Loucy (cell line): Measurements from ENCODE around the gene UMODL1.

Source experiments
- H2AFZ ChIP-seq: fragments of 200-600 bp; sonication (generic); 2 replicates; pipeline ENCODE4 v1.6.0; 2016; ENCODE audit warnings: antibody characterized with exemption, mild to moderate bottlenecking, low read length, moderate library complexity
- H3F3A ChIP-seq: fragments of 200-600 bp; 2 replicates; pipeline ENCODE4 v1.6.0; 2016; ENCODE audit warnings: antibody characterized with exemption, low read depth, mild to moderate bottlenecking
- H3K27me3 ChIP-seq: fragments of 200-600 bp; sonication (generic); 2 replicates; pipeline ENCODE4 v1.6.1; 2014; ENCODE audit warnings: low read length, mild to moderate bottlenecking; ENCODE audit not compliant: insufficient read depth, poor library complexity, severe bottlenecking
- H3K36me3 ChIP-seq: fragments of 200-600 bp; sonication (generic); 2 replicates; pipeline ENCODE4 v1.6.1; 2016; ENCODE audit warnings: low read length; ENCODE audit not compliant: insufficient read depth
- H3K4me1 ChIP-seq: fragments of 200-600 bp; sonication (generic); 2 replicates; pipeline ENCODE4 v1.5.1; 2014; ENCODE audit warnings: low read length, mild to moderate bottlenecking; ENCODE audit not compliant: insufficient read depth, poor library complexity, severe bottlenecking
- H3K4me2 ChIP-seq: fragments of 200-600 bp; sonication (generic); 2 replicates; pipeline ENCODE4 v1.6.0; 2014; ENCODE audit warnings: antibody characterized with exemption, low read length, low read depth, mild to moderate bottlenecking; ENCODE audit not compliant: poor library complexity, severe bottlenecking
- H3K4me3 ChIP-seq: fragments of 200-600 bp; sonication (generic); 2 replicates; pipeline ENCODE4 v1.5.1; 2014; ENCODE audit warnings: low read length, mild to moderate bottlenecking, mixed read lengths; ENCODE audit not compliant: poor library complexity, severe bottlenecking
- H3K79me2 ChIP-seq: fragments of 200-600 bp; sonication (generic); 2 replicates; pipeline ENCODE4 v1.6.1; 2014; ENCODE audit warnings: low read length; ENCODE audit not compliant: insufficient read depth
- H3K9ac ChIP-seq: fragments of 200-600 bp; sonication (generic); 2 replicates; pipeline ENCODE4 v1.6.0; 2014; ENCODE audit warnings: mild to moderate bottlenecking, low read depth, low read length, moderate library complexity; ENCODE audit not compliant: poor library complexity, severe bottlenecking
- H3K9me2 ChIP-seq: fragments of 200-600 bp; sonication (generic); replicated peaks from 2 replicates; pipeline ENCODE4 v1.6.1; 2016; ENCODE audit warnings: low read depth, low read length, mixed read lengths
- H3K9me3 ChIP-seq: fragments of 200-600 bp; sonication (generic); 2 replicates; pipeline ENCODE4 v1.6.1; 2014; ENCODE audit warnings: mild to moderate bottlenecking, antibody characterized with exemption, low read length, low read depth; ENCODE audit not compliant: insufficient read depth
- H4K20me1 ChIP-seq: fragments of 200-600 bp; sonication (generic); 2 replicates; pipeline ENCODE4 v1.6.0; 2014; ENCODE audit warnings: antibody characterized with exemption, low read length, mild to moderate bottlenecking; ENCODE audit not compliant: insufficient read depth, poor library complexity, severe bottlenecking
- EZH2phosphoT487 ChIP-seq: fragments of 200-600 bp; IDR thresholded peaks from 2 replicates; pipeline ENCODE4 v1.6.1; 2018; ENCODE audit warnings: antibody characterized with exemption, mild to moderate bottlenecking, moderate library complexity, borderline replicate concordance
- TF ChIP-seq, protein P1 (sequence below): fragments of 200-600 bp; sonication (generic); conservative IDR thresholded peaks from 2 replicates; pipeline ENCODE4 v1.5.1; 2014; ENCODE audit warnings: mild to moderate bottlenecking, antibody characterized with exemption, low read length

Gene UMODL1

DNA sequence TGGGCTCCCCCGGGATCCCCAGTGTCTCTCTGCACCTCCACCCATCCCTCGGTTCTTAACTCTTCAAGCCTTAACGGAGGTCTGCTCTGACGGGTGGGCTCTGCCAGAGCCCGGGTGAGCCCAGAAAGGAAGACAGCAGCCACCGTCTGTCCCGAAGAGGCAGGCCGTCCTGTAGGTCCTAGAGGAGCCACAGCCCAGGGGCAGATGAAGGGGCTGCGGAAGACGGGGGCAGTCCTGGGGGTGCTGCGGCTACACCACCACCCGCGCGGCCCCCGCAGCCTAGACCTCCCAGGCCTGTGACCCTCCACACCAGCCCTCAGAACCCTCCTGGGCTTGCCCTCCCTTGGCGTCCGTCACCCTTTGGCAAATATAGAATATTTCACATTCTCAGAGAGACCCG, 71.0 kb downstream of the UMODL1 start:
- no peaks in the 10 kb centered on the region for H3F3A ChIP-seq
- TF ChIP-seq, protein P1, sequence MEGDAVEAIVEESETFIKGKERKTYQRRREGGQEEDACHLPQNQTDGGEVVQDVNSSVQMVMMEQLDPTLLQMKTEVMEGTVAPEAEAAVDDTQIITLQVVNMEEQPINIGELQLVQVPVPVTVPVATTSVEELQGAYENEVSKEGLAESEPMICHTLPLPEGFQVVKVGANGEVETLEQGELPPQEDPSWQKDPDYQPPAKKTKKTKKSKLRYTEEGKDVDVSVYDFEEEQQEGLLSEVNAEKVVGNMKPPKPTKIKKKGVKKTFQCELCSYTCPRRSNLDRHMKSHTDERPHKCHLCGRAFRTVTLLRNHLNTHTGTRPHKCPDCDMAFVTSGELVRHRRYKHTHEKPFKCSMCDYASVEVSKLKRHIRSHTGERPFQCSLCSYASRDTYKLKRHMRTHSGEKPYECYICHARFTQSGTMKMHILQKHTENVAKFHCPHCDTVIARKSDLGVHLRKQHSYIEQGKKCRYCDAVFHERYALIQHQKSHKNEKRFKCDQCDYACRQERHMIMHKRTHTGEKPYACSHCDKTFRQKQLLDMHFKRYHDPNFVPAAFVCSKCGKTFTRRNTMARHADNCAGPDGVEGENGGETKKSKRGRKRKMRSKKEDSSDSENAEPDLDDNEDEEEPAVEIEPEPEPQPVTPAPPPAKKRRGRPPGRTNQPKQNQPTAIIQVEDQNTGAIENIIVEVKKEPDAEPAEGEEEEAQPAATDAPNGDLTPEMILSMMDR, result no peak
- TF ChIP-seq EZH2phosphoT487, result no peak
- no peak overlapping the region for H3K4me3 ChIP-seq
- no peak overlapping the region for H3K4me2 ChIP-seq
- H2AFZ ChIP-seq, result no peak overlapping the region
- H3K9me2 ChIP-seq, result no peaks in the 10 kb centered on the region
- peaks cover 17% of the 10 kb centered on the region for H3K4me1 ChIP-seq
- H3K36me3 ChIP-seq, result no peaks in the 10 kb centered on the region
- H4K20me1 ChIP-seq, result no peaks in the 10 kb centered on the region
- H3K9me3 ChIP-seq, result no peaks in the 10 kb centered on the region
- no peak overlapping the region for H3K9ac ChIP-seq
- H3K79me2 ChIP-seq, result no peaks in the 10 kb centered on the region
- H3K27me3 ChIP-seq, result no peaks in the 10 kb centered on the region

GRCh38 chr21:42142627-42143026, 71.5 kb downstream of the UMODL1 start:
- no peaks in the 10 kb centered on the region for H3K36me3 ChIP-seq
- TF ChIP-seq EZH2phosphoT487, result no peak

DNA sequence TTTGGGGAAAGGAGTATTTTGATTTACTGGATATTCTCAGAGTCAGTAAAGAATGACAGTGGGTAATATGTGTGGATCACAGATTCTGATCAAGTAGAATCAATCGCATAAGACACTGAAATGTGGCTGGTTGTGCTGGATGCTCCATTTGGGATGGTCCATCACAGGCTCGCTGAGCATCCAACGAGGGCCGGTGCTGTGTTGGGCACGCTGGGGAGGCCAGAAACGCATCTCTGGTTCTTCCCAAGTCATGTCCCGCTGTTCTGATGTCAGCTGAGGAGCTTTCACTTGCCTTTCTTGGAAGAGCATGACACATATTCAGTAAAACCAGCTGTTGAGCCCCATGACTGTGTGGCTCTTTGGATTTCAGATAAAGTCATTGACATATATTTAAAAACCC, 72.0 kb downstream of the UMODL1 start:
- Histone ChIP-seq H3K4me2 (no peak overlapping the region), H3K9me3 (no peaks in the 10 kb centered on the region), H3K36me3 (no peaks in the 10 kb centered on the region), H4K20me1 (no peaks in the 10 kb centered on the region), H2AFZ (no peak overlapping the region), H3K9me2 (no peaks in the 10 kb centered on the region), H3K9ac (no peak overlapping the region), H3K27me3 (no peaks in the 10 kb centered on the region), H3K79me2 (no peaks in the 10 kb centered on the region), H3K4me1 (peaks cover 17% of the 10 kb centered on the region), H3K4me3 (no peak overlapping the region), H3F3A (no peaks in the 10 kb centered on the region)
- TF ChIP-seq, protein P1, result no peak
- no peak for TF ChIP-seq EZH2phosphoT487

More at GRCh38 chr21:42142627-42143026, 71.5 kb downstream of the UMODL1 start:
- Histone ChIP-seq H3K4me1 (peaks cover 17% of the 10 kb centered on the region), H3K9ac (no peak overlapping the region), H3F3A (no peaks in the 10 kb centered on the region), H3K79me2 (no peaks in the 10 kb centered on the region), H2AFZ (no peak overlapping the region), H3K27me3 (no peaks in the 10 kb centered on the region), H3K4me3 (no peak overlapping the region), H3K4me2 (no peak overlapping the region), H4K20me1 (no peaks in the 10 kb centered on the region), H3K9me3 (no peaks in the 10 kb centered on the region), H3K9me2 (no peaks in the 10 kb centered on the region)

GRCh38 chr21:42144221-42144620, 73.1 kb downstream of the UMODL1 start:
- Histone ChIP-seq H2AFZ (no peak overlapping the region), H3K27me3 (no peaks in the 10 kb centered on the region), H3K9me2 (no peaks in the 10 kb centered on the region), H3F3A (no peaks in the 10 kb centered on the region), H3K36me3 (no peaks in the 10 kb centered on the region), H3K4me2 (no peak overlapping the region), H3K9me3 (no peaks in the 10 kb centered on the region), H3K79me2 (no peaks in the 10 kb centered on the region), H4K20me1 (no peaks in the 10 kb centered on the region), H3K9ac (no peak overlapping the region), H3K4me3 (no peak overlapping the region), H3K4me1 (peaks cover 20% of the 10 kb centered on the region)
- TF ChIP-seq, protein P1, result no peak
- TF ChIP-seq EZH2phosphoT487, result no peak
